Thyroid gland (tissue), 4 donors: ENCODE data around the gene APOO.

Experiments
- CTCF ChIP-seq, 6 experiments: fragments of 200-600 bp in 3 of 6; fragments of 450-650 bp in 3 of 6; sonication (generic) in 3 of 6; IDR thresholded peaks; one replicate each; pipeline ENCODE4 v1.5.1; 2016 to 2019; ENCODE audit warnings: antibody characterized with exemption in 6 of 6, mild to moderate bottlenecking in 2 of 6, inconsistent platforms in 1 of 6, moderate library complexity in 1 of 6
- POLR2A ChIP-seq, 2 donors: fragments of 450-650 bp; IDR thresholded peaks; one replicate each; pipeline ENCODE4 v1.6.1; 2017; ENCODE audit warnings: antibody characterized with exemption in 2 of 2, mild to moderate bottlenecking in 2 of 2, moderate library complexity in 1 of 2

GRCh38 chrX:23816179-23816578 lies 91.6 kb downstream of the APOO start:
- TF ChIP-seq CTCF (IDR thresholded peaks at IDR 0.05) (no peak), POLR2A (IDR thresholded peaks at IDR 0.05) (no peak)
